Posterior cingulate gyrus (tissue), 11 donors: ENCODE results near the gene ARPC5.
"Not testable (repeated sequence)": the region's sequence is repeated elsewhere in the genome, so short reads cannot be mapped to it uniquely, and the experiment has no call there.

Experiments
- DNase-seq, 10 donors: peaks; one replicate each; pipeline versions ENCODE4 v3.0.0 to v3.0.0-alpha.2; 2020 to 2021; ENCODE audit warnings: mixed read lengths in 3 of 10
- intact Hi-C: fragments of 100-400 bp; cut with DNase I; formaldehyde crosslinking; loops from one replicate; pipeline ENCODE4 v1.15.1; 2023

Gene ARPC5

GRCh38 chr1:183648042-183648441, 12.5 kb upstream of the ARPC5 start:
- intact Hi-C loops = loop anchor here (10.0 kb wide), 1 partner anchor 157 kb away; the partner anchor contains the start of gene RGL1
- no peak for DNase-seq

- DNase-seq = no peak
- intact Hi-C loops = loop anchor here (10.0 kb wide), 1 partner anchor 158 kb away; the partner anchor contains the start of gene RGL1
Observed at GRCh38 chr1:183646776-183647175, 11.2 kb upstream of the ARPC5 start.

GRCh38 chr1:183645531-183645930, 9.9 kb upstream of the ARPC5 start:
- intact Hi-C loops = loop anchor here (10.0 kb wide), 1 partner anchor 159 kb away; the partner anchor contains the start of gene RGL1
- no peak for DNase-seq

GRCh38 chr1:183642166-183642565, 6.6 kb upstream of the ARPC5 start:
- DNase-seq = no peak
- intact Hi-C loops = loop anchor here (5.0 to 10.0 kb wide), 2 partner anchors 163 to 400 kb away; partner anchors contain the start of gene RGL1

- DNase-seq = no peak
- intact Hi-C loops = loop anchor here (5.0 to 10.0 kb wide), 2 partner anchors 165 to 402 kb away; partner anchors contain the start of gene RGL1
Observed at GRCh38 chr1:183640193-183640592, 4.6 kb upstream of the ARPC5 start.

- intact Hi-C loops = loop anchor here (5.0 kb wide), 2 partner anchors 167 to 278 kb away; partner anchors contain the start of gene SMG7
- DNase-seq = no peak
Observed at GRCh38 chr1:183638649-183639387, 3.2 kb upstream of the ARPC5 start.

GRCh38 chr1:183636783-183637182, 1.2 kb upstream of the ARPC5 start:
- no peak for DNase-seq
- intact Hi-C loops = loop anchor here (5.0 kb wide), 2 partner anchors 164 to 281 kb away; partner anchors contain the start of gene SMG7

GRCh38 chr1:183636334-183636682, 725 bp upstream of the ARPC5 start:
- intact Hi-C loops = loop anchor here (5.0 kb wide), 2 partner anchors 164 to 281 kb away; partner anchors contain the start of gene SMG7
- no peak for DNase-seq

GRCh38 chr1:183635099-183635605, 431 bp downstream of the ARPC5 start:
- peak in 8 of 10 donors; percentile 13 to 88 (median 33) for DNase-seq

GRCh38 chr1:183634429-183635065, 1.0 kb downstream of the ARPC5 start:
- intact Hi-C loops = loop anchor here (5.0 kb wide), 2 partner anchors 162 to 283 kb away; partner anchors contain the start of gene SMG7
- no peak for DNase-seq

More at GRCh38 chr1:183635099-183635605, 431 bp downstream of the ARPC5 start:
- intact Hi-C loops = loop anchor here (5.0 kb wide), 2 partner anchors 163 to 282 kb away; partner anchors contain the start of gene SMG7

GRCh38 chr1:183633676-183634343, 1.8 kb downstream of the ARPC5 start:
- no peak for DNase-seq
- intact Hi-C loops = no loop called here

GRCh38 chr1:183632964-183633363, 2.6 kb downstream of the ARPC5 start:
- intact Hi-C loops = no loop called here
- DNase-seq = no peak

- intact Hi-C loops = no loop called here
- DNase-seq = no peak
Observed at GRCh38 chr1:183632114-183632513, 3.5 kb downstream of the ARPC5 start.

- DNase-seq = no peak
Observed at GRCh38 chr1:183630748-183631147, 4.8 kb downstream of the ARPC5 start.

GRCh38 chr1:183628537-183628936, 7.0 kb downstream of the ARPC5 start:
- intact Hi-C loops = no loop called here
- no peak for DNase-seq

More at GRCh38 chr1:183630748-183631147, 4.8 kb downstream of the ARPC5 start:
- intact Hi-C loops = no loop called here

- intact Hi-C loops, DNase-seq: not testable (repeated sequence)
Observed at GRCh38 chr1:183626236-183626635, 9.3 kb downstream of the ARPC5 start.

- peak in 7 of 10 donors; percentile 37 to 88 (median 59) for DNase-seq
- intact Hi-C loops = loop anchor here (2.0 to 5.0 kb wide), 3 partner anchors 71 to 341 kb away; no protein-coding TSS in a partner anchor
Observed at GRCh38 chr1:183622884-183623785, 12.4 kb downstream of the ARPC5 start.

- intact Hi-C loops = loop anchor here (2.0 to 5.0 kb wide), 3 partner anchors 70 to 340 kb away; no protein-coding TSS in a partner anchor
- DNase-seq = no peak
Observed at GRCh38 chr1:183622013-183622412, 13.6 kb downstream of the ARPC5 start.

- no peak for DNase-seq
- intact Hi-C loops = loop anchor here (5.0 kb wide), 2 partner anchors 68 to 338 kb away; no protein-coding TSS in a partner anchor
Observed at GRCh38 chr1:183620311-183620710, 15.3 kb downstream of the ARPC5 start.
